Thoracic aorta (tissue), 2 donors: ENCODE measurements around the gene GIT2. TPM values are rescaled to one million over a fixed set of nuclear protein-coding genes. Genes with fewer than 3 reads are reported as not detected.

ENCODE experiments used
- ATAC-seq: fragments of 150-250 bp; one replicate; pipeline ENCODE4 v1.8.0; 2017; ENCODE audit warnings: low read depth; ENCODE audit not compliant: insufficient number of reproducible peaks, low FRiP score
- DNase-seq: peaks from one replicate; pipeline ENCODE4 v3.0.0-alpha.2; 2020; ENCODE audit warnings: low spot score
- H3K27ac ChIP-seq, 2 donors: fragments of 200-600 bp; sonication (generic); 1 replicate in 1 of 2; 2 replicates in 1 of 2; pipeline ENCODE4 v1.5.1; 2016; ENCODE audit warnings: mild to moderate bottlenecking in 2 of 2, moderate library complexity in 2 of 2
- H3K27me3 ChIP-seq: fragments of 200-600 bp; sonication (generic); replicated peaks from 2 replicates; pipeline ENCODE4 v1.6.0; 2016; ENCODE audit warnings: mild to moderate bottlenecking; ENCODE audit not compliant: insufficient read depth
- H3K36me3 ChIP-seq: fragments of 200-600 bp; sonication (generic); one replicate; pipeline ENCODE4 v1.5.1; 2016
- H3K4me1 ChIP-seq, 2 donors: fragments of 200-600 bp; sonication (generic); 1 replicate in 1 of 2; 2 replicates in 1 of 2; pipeline versions ENCODE4 v1.5.1 to v1.6.0; 2016; ENCODE audit warnings: low read depth in 2 of 2, mild to moderate bottlenecking in 1 of 2; ENCODE audit not compliant: control insufficient read depth in 1 of 2
- H3K4me3 ChIP-seq: fragments of 200-600 bp; sonication (generic); 2 replicates; pipeline ENCODE4 v1.5.1; 2016; ENCODE audit warnings: mild to moderate bottlenecking
- H3K9me3 ChIP-seq: fragments of 200-600 bp; sonication (generic); 2 replicates; pipeline ENCODE4 v1.5.1; 2016
- CTCF ChIP-seq: fragments of 200-600 bp; sonication (generic); IDR thresholded peaks from one replicate; pipeline ENCODE4 v1.5.1; 2019; ENCODE audit warnings: antibody characterized with exemption
- total RNA-seq, 2 donors: library from RNA; depleted of rRNA; stranded (reverse); fragments of >200 nt; gene quantifications; one replicate each; pipeline versions ENCODE4 v1.1.0 to v1.2.3, GENCODE V29; 2016

GIT2 gene
- total RNA-seq, 2 donors from 2014 or later = 45.2 to 71.5 TPM

DNA sequence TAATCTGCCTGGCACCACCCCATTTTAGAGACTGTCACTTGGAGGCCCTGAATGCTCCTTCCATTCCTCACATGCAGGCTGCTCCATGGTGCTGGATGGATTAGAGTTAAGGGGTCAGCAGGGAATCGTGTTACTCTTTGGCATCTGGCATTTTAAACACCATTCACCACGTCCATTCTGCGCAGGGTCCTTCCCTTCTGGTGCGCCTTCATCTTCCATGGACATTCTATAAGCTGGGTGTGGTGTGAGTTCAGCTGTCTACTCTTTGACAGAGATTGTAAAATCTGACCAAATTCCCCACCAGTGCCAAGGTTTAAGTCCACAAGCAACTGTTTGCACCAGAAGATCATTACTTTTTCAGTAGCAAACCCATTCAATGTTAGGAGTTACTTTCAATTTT, 47.8 kb downstream of the GIT2 start:
- Histone ChIP-seq H3K27me3 (no peaks in the 10 kb centered on the region), H3K4me3 (no peak overlapping the region), H3K36me3 (peaks cover 9% of the 10 kb centered on the region), H3K27ac (peak overlapping the region in 1 of 2 donors; percentile 76), H3K9me3 (no peaks in the 10 kb centered on the region), H3K4me1 (peaks cover 35 to 83% of the 10 kb centered on the region in 2 donors)
- no peak for TF ChIP-seq CTCF
- ATAC-seq (no peak), DNase-seq (no peak)

DNA sequence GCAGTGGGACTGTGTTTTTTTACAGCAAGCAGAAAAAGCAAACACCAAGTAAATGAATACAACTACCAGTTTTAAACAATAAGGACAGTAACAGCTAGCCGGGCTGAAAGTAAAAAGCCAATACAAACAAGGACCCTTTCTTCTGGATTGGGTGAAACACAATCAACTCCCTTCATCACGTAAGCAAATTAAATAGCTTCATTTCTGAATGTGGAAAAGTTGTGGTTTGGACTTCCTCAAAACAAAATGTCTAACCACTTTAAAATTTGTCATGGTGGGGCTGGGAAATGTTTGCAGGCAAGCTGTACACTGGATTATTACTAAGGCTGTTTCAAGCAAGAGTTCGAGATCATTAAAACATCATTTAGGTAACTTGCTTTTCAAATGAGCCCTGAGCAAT, 48.6 kb downstream of the GIT2 start:
- no peak for TF ChIP-seq CTCF
- peaks cover 29 to 74% of the 10 kb centered on the region in 2 donors for H3K4me1 ChIP-seq
- H3K27me3 ChIP-seq = no peaks in the 10 kb centered on the region
- DNase-seq (no peak), ATAC-seq (no peak)
- no peak overlapping the region for H3K4me3 ChIP-seq
- no peaks in the 10 kb centered on the region for H3K9me3 ChIP-seq
- peaks cover 5% of the 10 kb centered on the region for H3K36me3 ChIP-seq
- peak overlapping the region; percentile 40 to 43 for H3K27ac ChIP-seq

- DNase-seq (no peak), ATAC-seq (no peak)
- Histone ChIP-seq H3K4me1 (peaks cover 23 to 68% of the 10 kb centered on the region in 2 donors), H3K36me3 (peaks cover 2% of the 10 kb centered on the region), H3K27me3 (no peaks in the 10 kb centered on the region), H3K9me3 (no peaks in the 10 kb centered on the region), H3K4me3 (no peak overlapping the region), H3K27ac (peak overlapping the region; percentile 40 to 43)
- TF ChIP-seq CTCF = no peak
Measured at GRCh38 chr12:109946913-109947312, 49.3 kb downstream of the GIT2 start.

GRCh38 chr12:109946505-109946904, 49.7 kb downstream of the GIT2 start:
- peak overlapping the region; percentile 40 to 43 for H3K27ac ChIP-seq
- no peak for TF ChIP-seq CTCF
- no peak for ATAC-seq

DNA sequence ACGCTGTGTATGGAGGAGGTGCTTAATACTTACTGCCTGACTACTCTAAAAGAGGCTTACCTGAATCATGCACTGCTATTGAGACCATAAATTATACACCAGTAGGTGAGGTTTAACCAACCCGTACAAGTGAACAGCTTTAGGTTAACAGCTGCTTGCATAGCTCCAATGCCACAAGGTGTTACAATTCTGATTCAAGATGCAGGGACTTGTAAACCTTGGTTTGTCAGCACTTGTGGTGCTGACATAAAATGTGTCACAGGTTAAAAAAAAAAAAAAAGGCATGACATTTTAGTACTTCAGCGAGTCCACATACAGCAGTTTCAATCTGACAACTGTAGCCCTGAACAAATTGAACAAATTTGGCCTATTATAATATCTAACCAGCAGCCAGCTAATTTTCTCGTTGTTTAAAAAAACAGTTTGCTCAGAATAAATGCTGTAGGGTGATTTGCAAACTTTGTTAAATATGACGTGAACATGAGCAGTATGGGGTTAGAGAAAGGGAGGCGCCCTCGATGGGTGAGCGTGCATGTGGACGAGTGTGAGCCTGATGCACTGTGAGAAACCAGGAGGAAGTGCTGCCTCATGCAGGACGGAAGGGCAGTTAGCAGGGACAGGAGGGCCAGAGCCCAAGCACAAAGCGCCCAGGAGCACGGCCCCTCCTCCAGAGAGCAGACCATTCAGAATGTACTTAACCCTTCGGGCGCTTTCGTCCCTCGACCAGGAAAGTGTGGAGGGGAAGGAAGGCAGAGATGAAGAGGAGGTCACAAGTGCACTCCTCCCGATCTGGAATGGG, 51.4 kb downstream of the GIT2 start:
- H3K27ac ChIP-seq = no peak overlapping the region
- DNase-seq (no peak), ATAC-seq (no peak)
- H3K27me3 ChIP-seq = no peaks in the 10 kb centered on the region
- peaks cover 13 to 49% of the 10 kb centered on the region in 2 donors for H3K4me1 ChIP-seq
- H3K4me3 ChIP-seq = no peak overlapping the region
- TF ChIP-seq CTCF = no peak
- H3K36me3 ChIP-seq = peaks cover 2% of the 10 kb centered on the region
- H3K9me3 ChIP-seq = no peaks in the 10 kb centered on the region

More at GRCh38 chr12:109946505-109946904, 49.7 kb downstream of the GIT2 start:
- no peak for DNase-seq
- Histone ChIP-seq H3K4me1 (peaks cover 19 to 64% of the 10 kb centered on the region in 2 donors), H3K9me3 (no peaks in the 10 kb centered on the region), H3K36me3 (peaks cover 2% of the 10 kb centered on the region), H3K27me3 (no peaks in the 10 kb centered on the region), H3K4me3 (no peak overlapping the region)
